Fibroblast of lung (primary cell): ENCODE results near the gene ZNF77.

Experiments
- CTCF ChIP-seq, 2 donors: IDR thresholded peaks in 1 of 2; conservative IDR thresholded peaks in 1 of 2; 1 replicate in 1 of 2; 2 replicates in 1 of 2; pipeline ENCODE4 v1.5.1; 2011 to 2012; ENCODE audit warnings: low read length in 2 of 2, control low read depth in 1 of 2, inconsistent platforms in 1 of 2, low read depth in 1 of 2, mild to moderate bottlenecking in 1 of 2
- EZH2 ChIP-seq: IDR thresholded peaks from 2 replicates; pipeline ENCODE4 v1.5.1; 2012; ENCODE audit warnings: low read length, control low read depth, mild to moderate bottlenecking; ENCODE audit errors: missing control alignments

DNA sequence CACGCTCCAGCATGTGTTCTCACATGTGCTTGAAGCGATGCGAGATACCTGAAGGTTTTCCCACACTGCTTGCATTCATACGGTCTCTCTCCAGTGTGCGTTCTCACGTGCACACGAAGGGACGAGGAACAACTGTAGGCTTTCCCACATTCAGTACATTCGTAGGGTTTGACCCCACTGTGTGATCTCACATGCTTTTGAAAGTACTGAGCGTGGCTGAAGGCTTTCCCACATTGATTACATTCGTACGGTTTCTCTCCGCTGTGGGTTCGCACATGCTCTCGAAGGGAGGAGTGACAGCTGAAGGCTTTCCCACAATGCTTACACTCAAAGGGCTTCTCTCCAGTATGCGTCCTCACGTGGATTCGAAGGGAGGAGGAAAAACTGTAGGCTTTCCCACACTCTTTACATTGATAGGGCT lies 11.3 kb downstream of the ZNF77 start:
- TF ChIP-seq CTCF (conservative IDR thresholded peaks at IDR 0.05 in 1 of 2, IDR thresholded peaks at IDR 0.05 in 1 of 2; ENCODE audit: low read depth in 1 of 2, low read length in 2 of 2), result no peak
- TF ChIP-seq EZH2, result no peak
